A549 treated with RU486 at 1 μM for 4 hours (cell line): ENCODE measurements around the gene PTRH2. TPM values are rescaled to one million over a fixed set of nuclear protein-coding genes. Genes with fewer than 3 reads are reported as not detected.

Experiments used
- total RNA-seq: library from RNA; stranded (reverse); fragments of 200-300 nt; extraction: Qiagen RNA extraction; gene quantifications from 5 replicates; pipeline ENCODE4 v1.2.3, GENCODE V29; 2022; ENCODE audit warnings: low read depth

PTRH2 gene
- 107 to 131 TPM (median 121 TPM) in 5 replicates for total RNA-seq

GRCh38 chr17:59707149-59707970 lies at the start of gene PTRH2, which contains the start of gene VMP1:
PTRH2 (minus strand) TSS chr17:59707430; CDS start chr17:59697978, 9,452 bp downstream.
VMP1 (plus strand) TSS chr17:59707654; CDS start chr17:59731447, 23,793 bp downstream.

Other genes starting within 250 kb of the PTRH2 start
- 26.6 to 48.5 TPM (median 39.4 TPM) in 5 replicates for gene DHX40, start 141.8 kb downstream of the PTRH2 start, total RNA-seq
- gene CLTC, start 87.5 kb downstream of the PTRH2 start, total RNA-seq = 164 to 219 TPM (median 195 TPM) in 5 replicates
- 131 to 231 TPM (median 174 TPM) in 5 replicates for gene VMP1, start 224 bp upstream of the PTRH2 start, total RNA-seq
- gene TUBD1, start 185.5 kb upstream of the PTRH2 start, total RNA-seq = 10.9 to 17.6 TPM (median 13.7 TPM) in 5 replicates
- 44.1 to 55.5 TPM (median 49.4 TPM) in 5 replicates for gene RPS6KB1, start 185.7 kb upstream of the PTRH2 start, total RNA-seq